Measurements from ENCODE around the gene PALS2.

DNA sequence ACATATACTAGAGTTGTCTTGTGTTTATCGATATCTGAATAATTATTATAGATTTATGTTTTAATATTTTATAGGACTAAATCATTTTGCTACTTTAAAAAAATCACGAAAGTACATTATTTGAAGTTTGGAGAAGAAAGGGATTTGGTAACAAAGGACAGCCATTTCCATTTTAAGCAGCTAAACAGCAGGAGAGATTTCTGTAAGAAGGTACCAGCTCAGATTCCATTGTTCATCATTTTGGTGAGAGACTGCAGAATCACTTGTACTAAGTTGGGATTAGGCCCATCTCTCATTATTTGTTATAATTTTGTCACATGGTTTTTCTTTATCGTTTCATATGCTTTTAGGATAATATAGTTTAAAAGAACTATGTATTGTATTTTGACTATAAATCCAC, 46.7 kb downstream of the PALS2 start:
- no peak for TF ChIP-seq ZFX (CRISPR knock-in tag; IDR thresholded peaks at IDR 0.05; ENCODE audit: low read depth)
- no peak for TF ChIP-seq NONO (IDR thresholded peaks at IDR 0.05)
- no peak for TF ChIP-seq NONO (CRISPR knock-in tag; conservative IDR thresholded peaks at IDR 0.05)
- no peak for TF ChIP-seq HNRNPLL (IDR thresholded peaks at IDR 0.05; ENCODE audit: low read depth, low read length, poor library complexity, severe bottlenecking)
- no peak for TF ChIP-seq YEATS4 (CRISPR knock-in tag; IDR thresholded peaks at IDR 0.05; ENCODE audit: borderline replicate concordance)
- no peak for TF ChIP-seq ZNF609 (CRISPR knock-in tag; IDR thresholded peaks at IDR 0.05; ENCODE audit: borderline replicate concordance)
- TF ChIP-seq, protein P1, sequence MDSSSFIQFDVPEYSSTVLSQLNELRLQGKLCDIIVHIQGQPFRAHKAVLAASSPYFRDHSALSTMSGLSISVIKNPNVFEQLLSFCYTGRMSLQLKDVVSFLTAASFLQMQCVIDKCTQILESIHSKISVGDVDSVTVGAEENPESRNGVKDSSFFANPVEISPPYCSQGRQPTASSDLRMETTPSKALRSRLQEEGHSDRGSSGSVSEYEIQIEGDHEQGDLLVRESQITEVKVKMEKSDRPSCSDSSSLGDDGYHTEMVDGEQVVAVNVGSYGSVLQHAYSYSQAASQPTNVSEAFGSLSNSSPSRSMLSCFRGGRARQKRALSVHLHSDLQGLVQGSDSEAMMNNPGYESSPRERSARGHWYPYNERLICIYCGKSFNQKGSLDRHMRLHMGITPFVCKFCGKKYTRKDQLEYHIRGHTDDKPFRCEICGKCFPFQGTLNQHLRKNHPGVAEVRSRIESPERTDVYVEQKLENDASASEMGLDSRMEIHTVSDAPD (CRISPR knock-in tag; IDR thresholded peaks at IDR 0.05), result no peak
- TF ChIP-seq POLR2A (IDR thresholded peaks at IDR 0.05; ENCODE audit: insufficient read depth in 1 of 2, low read depth in 2 of 2, low read length in 2 of 2), result no peak
- no peak for TF ChIP-seq ZNF737 (CRISPR knock-in tag; IDR thresholded peaks at IDR 0.05; ENCODE audit: borderline replicate concordance)
- TF ChIP-seq SP4 (CRISPR knock-in tag; IDR thresholded peaks at IDR 0.05), result no peak
- TF ChIP-seq EZH2 (conservative IDR thresholded peaks at IDR 0.05; ENCODE audit: low read depth, low read length), result no peak
- no peak for TF ChIP-seq FOSL1 (CRISPR knock-in tag; IDR thresholded peaks at IDR 0.05; ENCODE audit: borderline replicate concordance)
